ENCODE measurements around the gene DIAPH3.

GRCh38 chr13:59674616-59675015 lies 489.1 kb downstream of the DIAPH3 start:
- no peak for TF ChIP-seq CTCF (IDR thresholded peaks at IDR 0.05; ENCODE audit: low read depth, low read length)
- TF ChIP-seq EZH2phosphoT487 (IDR thresholded peaks at IDR 0.05; ENCODE audit: low read depth), result no peak

Data from OCI-LY3 (cell line).